GM18508 (cell line): ENCODE measurements around the gene ICAM4.

Experiments used
- ATAC-seq: cut with Tn5 transposase; IDR thresholded peaks from one replicate; pipeline ENCODE4 v1.9.1; 2021; ENCODE audit warnings: moderate number of reproducible peaks; ENCODE audit not compliant: insufficient read depth, unreplicated experiment

Gene ICAM4

DNA sequence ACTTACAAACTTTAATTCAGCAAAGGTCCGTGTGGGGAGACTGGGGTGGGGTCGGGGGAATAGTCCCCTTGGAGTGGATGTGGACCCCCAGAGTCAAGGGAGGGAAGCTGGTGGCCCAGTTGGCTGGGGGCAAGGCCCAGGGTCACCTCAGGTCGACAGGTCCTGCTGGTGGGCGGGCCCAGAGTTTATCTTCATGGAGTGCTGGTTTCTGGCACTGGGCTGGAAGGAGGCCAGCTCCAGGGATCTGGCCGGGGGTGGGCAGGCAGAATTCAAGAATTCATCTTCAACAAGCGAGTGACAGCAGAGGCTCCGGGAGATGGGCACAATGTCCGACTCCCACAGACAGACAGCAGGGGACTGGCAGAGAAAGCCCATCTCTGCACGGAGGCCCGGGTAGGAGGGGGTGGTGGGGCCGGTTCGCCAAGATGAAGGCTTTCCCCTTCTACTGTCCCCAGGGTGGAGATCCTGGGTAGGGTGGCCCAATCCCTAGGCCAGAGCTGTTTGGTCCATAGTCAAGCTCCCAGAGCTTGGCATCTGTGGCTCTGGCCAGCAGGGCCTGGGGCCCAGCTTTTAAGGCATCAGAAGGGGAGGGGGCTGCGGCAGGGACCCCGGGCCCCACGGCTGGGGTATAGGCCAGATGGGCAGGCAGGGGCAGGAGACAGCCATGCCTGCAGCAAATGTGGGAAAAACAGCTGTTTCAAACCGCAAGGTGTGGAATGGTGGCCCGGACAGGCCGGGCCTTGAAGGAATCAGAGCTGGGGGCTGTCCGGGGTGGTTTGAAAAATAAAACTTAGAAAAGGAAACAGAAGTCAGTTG lies 29.7 kb downstream of the ICAM4 start:
- no peak for ATAC-seq

DNA sequence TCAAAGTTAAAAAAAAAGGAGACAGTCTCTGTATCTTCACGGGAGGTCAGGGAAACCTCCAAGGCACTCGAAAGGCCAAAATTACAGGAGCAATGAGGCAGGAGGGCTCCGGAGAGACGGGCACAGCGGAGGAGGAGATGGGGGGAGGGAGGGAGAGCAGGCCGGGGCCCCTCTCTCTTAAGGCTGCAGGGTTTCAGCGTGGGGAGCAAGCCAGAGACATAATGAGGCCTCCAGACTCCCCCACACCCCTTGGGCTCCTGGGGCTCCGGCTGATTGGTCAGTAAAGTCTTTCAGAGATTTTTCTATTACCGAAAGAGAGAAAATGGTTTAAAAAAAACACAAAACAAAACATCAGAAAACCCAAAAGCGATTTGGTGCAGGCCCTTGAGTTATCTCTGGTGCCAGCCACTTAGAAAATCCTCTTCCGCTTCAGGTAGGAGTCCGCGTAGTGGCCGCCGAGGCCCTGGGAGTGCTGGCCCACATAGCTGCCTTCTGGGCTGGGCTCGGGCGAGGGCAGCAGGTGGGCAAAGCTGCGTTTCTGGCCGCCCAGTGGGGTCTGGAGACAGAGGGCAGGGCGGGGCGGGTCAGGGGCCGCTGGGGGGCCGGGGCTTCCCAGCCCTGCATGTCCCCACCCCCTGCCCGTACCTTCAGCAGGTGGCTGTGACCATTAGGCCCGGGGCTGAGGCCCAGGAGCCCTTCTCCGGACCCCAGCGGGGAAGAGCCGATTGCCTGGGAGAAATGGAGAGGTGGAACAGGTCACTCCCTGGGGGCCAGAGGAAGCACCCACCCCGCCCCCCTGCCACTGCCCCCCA lies 30.5 kb downstream of the ICAM4 start:
- ATAC-seq: no peak

DNA sequence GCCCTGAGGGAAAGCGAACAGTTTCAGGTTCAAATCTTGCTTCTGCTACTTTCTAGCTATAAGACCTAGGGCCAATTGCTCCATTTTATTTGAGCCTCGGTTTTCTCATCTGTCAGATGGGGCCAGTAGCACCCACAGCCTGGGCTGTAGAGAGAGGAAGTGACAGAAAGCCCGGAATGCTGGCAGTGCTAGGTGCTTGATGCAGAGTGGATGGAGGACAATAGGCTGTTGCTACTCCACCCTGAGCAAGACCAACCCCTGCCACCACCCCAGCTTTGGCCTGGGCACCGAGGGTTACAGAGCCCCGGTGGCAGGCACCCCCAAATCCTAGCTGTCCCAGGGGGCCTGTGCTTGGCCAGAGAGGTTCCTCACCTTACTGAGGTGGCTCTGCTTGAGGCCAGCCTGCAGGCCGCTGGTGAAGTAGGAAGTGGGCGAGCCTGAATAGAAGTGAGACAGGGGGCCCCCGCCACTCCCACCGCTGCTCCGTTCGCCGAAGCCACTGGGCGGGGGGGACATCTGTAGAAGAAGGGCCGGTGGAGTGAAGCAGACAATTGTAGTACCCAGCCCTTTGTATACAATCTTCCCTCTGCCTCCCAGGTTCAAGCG lies 31.2 kb downstream of the ICAM4 start:
- ATAC-seq: no peak

DNA sequence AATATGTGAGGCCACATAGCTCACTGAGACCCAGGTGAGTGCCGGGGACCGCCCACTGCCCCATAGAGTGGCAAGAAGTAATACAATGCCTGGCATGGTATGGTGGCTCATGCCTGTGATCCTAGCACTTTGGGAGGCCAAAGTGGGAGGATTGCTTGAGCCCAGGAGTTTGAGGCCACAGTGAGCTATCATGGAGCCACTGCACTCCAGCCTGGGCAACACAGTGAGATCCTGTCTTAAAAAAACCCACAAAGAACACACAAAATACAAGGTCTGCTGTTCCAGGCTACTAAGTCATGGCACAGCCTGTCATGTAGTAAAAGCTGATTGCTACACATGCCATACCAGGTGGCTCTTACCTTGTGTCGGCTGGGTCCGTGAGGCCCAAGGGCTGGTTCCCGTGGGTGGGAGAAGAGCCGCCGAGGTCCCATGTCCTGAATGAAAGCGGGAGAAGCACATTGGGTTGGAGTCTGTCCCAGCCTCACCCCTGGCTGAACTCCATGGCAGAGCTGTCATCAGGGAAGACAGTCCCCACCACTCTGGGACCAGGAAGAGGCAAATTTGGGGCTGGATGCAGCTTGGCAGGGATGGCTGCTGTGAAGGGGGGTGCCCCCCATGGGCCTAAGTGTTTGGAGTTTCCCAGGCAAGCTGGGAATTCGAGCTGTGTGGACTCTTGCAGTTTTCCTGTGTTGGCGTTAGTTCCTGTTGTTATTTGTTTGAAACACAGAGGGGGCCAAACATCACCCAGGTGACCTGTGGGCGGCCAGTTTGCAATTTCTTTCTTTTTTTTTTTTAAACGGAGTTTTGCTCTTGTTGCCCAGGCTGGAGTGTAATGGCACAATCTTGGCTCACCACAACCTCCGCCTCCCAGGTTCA lies 32.3 kb downstream of the ICAM4 start:
- ATAC-seq: no peak

DNA sequence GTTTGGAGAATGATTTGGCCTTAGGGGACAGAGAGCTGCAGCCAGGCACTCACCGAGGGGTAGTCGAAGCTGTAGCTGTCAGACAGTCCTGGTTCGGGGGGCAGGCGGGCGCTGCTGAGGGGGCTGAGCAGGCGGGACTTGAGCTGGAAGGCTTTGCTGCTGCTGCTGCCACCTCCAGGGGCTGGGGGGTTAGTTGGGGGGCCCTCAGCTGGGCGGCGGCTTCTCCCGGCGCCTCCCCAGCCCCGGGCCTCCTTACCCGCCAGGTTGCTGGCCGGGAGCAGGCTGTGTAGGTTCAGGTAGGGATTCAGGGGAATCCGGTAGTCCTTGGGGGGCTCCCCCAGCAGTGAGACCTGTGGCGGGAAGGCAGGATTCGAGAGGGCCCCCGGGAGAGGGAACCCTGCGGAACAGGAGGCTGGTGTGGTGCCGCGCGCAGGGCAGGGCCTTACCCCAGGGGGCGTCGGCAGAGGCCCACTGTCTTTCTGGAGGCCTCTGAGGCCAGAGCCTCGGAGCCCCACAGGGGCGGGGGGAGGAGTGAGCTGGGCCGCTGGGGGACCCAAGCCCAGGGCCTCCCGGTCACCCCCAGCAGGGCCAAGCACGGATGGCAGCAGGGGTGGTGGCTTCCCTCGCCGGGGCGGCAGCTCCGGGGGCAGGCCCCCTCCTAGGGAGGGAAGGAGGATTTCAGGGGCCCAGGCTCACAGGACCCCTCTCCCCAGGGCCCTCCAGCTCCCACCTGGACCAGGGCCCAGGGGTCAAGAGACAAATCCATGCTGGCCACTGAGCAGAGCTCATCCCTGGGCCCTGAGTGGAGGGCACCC lies 34.1 kb downstream of the ICAM4 start:
- no peak for ATAC-seq

DNA sequence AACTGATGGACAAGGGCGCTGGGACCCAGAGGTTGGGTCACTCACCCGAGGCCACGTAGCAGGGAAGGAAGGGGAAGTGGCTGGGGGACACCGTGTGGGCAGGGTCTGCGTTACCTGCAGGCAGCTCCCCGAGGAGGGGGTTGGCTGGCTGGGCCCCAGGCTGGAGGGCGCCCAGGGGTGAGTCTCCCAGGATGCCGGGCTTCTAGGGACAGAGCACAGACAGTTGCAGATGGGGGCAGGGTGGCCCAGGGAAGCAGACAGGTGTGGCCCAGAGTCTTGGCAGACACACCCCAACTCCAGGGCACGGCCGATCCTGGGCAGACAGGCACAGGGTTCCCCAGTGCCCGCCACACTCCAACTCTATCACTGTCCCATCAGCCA lies 34.7 kb downstream of the ICAM4 start:
- ATAC-seq: no peak

DNA sequence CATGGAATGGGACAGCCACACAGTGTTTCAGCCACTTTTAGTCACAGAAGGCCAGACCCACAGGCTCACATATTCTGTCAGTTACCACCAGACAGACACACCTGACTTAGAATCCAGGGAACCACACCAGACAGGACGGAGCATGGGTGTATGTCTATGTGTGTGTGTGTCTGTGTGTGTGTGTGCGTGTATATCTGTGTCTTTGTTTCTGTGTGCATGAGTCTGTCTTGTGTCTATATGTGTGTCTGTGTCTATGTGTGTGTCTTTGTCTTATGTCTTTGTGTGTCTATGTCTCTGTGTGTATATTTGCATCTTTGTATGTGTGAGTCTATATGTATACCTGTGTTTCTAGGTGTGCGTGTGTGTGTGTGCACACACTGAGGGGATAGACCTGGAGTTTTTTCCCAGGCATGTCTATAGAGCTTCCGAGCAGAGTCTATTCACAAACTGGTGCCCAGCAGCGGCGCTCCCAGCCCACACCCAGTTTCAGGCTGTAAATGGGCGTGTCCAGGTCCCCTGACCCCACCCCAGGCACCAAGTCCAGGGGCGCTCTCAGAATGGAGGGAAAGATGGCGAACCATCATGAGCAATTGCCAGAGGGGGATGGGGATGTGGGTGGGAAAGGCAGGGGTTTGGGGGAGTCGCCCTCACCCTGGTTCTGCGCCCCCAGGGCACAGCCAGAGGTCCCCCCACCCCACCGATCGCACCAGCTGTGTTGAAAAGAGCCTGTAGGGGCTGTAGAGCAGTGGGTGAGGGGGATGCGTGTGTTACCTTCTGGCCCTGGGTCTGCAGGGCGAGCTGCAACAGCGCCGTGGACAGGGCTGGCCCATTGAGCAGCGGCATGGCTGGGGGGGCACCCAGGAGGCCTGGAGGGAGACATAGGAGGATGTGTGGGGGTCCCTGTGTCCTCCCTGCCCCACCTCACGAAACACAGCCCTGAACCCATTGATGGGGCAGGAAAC lies 35.4 kb downstream of the ICAM4 start:
- ATAC-seq: no peak

DNA sequence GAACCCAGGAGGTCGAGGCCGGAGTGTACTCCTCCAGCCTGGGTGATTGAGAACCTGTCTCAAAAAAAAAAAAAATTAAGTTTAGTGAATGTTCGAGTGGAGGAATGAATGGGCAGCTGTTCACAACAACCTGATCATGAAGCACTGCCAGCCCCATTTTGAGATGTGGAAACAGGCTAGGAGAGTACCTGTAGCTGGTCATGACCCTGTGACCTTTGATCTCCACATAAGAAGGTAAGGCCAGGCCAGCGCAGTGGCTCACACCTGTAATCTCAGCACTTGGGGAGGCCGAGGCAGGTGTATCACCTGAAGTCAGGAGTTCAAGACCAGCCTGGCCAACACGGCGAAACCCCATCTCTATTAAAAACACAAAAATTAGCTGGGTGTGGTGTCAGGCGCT lies 39.0 kb downstream of the ICAM4 start:
- no peak for ATAC-seq

DNA sequence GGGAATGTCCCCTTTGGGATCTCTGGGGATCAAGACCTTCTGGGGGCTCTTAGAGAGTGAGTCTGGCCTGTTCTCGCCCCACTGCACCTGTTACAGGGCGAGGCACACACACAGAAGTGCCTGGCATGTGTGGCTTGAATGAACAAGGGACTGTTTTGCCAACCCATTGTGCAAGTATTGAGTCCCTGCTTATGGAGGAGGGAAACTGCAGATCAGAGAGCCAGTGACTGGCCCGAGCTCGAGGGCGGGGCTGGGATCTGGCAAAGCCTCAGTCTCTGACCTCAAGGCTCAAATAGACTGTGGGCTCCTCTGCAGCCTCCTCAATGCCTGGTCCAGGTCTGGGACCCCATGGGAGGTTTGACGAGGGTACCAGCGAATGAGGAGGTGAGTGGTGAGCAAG lies 41.0 kb downstream of the ICAM4 start:
- ATAC-seq: no peak

DNA sequence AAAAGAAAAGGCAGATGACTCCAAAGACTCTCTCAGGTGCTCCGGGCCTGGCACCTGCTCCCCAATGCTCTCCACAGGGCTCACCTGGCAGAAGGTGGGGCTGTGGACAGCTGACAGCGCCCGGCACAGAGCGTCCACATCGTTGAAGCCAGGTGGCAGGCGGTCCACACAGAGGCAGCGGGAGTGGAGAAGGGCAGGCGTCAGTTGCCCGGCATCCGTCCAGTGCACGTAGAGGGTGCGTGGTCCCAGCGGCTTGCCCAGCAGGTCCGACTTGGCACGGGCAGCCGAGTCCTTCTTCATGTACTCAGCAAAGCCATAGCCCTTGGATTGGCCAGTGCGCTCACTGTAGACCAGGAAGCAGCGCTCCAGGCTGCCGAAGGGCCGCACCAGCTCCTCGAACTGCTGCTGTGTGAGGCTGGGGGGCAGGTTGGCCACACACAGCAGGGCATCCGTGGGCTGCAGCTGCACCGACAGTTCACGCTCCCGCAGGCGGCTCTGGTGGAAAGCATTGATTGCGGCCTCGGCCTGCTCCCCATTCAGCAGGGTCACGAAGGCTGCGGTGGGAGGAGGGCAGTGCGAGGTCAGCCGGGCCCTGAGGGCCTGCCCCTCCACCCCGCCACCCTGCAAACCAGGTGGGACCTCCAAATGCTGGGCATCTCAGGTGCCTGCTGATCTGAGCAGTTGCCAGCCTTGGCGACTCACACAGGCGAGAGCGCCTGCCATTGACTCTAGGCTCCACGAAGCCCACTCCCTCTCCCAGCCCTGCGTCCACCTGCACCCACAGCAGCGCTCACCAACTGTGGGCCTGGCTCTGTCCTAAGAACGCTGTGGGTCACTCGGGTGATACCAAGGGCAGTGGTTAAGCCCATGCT lies 42.0 kb downstream of the ICAM4 start:
- no peak for ATAC-seq

DNA sequence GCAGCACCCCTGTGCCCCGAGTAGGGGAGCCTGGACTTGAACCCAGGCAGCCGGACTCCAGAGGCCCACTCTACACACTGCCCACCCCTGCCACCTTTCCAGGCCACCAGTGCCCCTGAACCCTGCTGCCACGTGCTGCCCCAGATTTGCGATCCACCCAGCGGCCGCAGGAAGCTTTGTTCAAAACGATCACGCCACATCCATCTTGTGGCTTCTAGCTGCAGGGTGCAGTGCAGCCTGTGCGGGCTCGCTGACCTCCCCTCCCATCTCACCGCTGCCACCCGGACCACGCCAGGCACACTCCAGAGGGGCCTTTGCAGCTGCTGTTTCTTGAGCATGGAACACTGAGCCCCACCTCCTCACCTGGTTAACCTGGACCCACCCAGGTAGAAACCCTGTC lies 42.8 kb downstream of the ICAM4 start:
- ATAC-seq: no peak

DNA sequence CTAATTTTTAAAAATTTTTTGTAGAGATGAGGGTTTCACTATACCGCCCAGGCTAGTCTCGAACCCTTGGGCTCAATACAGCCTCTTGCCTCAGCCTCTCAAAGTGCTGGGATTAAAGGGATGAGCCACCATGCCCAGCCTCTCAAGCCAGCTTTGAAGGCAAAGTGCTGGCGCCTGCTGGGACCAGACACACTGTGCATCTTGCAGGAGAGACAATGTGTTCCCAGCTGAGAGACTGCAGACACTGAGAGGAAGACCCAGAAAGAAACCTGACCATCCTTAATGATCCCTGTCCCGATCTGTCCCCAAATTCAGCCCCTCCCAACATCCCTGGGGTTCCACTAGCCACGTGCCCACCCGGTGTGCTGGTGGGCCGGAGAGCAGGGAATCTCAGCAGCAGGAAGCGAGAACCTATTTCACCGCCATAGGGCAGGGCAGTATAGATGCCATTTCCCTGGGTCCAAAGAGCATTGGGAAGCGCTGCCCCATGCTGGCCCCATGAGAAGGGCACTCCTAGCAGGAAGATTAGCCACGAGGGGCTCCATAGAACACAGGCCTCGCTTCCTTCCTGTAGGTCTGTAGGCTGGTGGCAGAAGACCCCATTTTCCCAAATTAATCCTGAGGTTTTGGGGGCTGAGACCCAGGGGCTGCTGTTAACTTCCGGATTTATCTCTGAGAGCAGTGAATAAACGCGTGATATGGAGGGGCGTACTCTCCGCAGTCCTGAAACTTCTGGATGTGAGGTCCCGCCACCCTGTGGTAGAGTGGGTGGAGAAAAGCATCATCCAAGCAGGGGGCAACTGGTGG lies 45.6 kb downstream of the ICAM4 start:
- no peak for ATAC-seq

DNA sequence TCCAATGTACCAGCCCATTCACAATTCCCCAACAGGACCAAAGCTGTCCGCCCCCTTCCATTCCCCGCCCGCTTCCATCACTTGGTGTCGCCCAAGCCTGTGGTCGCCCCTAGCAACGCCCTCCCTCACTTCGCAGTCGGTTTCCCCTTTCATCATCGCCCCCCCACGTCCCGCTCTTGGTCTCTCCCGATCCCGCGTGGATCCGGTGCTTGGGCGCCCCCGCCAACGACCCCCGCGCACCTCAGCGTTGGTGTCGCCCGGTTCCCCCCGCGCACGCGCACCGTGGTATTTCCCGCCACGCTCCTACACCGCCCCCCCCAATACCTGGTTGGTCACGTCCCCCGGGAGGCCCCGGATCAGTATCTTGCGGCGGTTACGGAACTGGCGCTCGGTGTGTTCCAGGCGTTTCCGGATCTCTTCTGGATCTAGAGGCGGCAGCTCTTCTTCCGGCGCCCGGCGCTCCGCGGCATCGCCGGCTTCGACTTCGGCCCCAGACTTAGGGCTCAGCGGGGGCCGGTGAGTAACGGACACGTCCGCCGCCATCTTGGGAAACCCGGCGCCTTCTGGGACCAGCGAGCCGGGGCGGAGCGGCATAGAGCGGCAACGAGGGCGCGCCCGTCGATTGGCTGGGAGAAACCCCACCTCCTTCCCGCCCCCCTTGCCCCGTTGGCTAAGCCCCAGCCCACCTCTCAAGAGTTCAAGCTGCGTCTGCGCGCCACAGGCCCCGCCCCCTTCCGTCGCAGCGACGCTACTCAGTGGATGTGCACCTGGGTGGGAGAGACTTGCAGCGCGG lies 46.4 kb downstream of the ICAM4 start, which contains the start of gene RAVER1:
Gene RAVER1, minus strand, starts transcription at position 565 of the 793 bp plus-strand sequence. Its CDS starts 22 bp downstream, at position 543.
- peak; percentile 55 for ATAC-seq

DNA sequence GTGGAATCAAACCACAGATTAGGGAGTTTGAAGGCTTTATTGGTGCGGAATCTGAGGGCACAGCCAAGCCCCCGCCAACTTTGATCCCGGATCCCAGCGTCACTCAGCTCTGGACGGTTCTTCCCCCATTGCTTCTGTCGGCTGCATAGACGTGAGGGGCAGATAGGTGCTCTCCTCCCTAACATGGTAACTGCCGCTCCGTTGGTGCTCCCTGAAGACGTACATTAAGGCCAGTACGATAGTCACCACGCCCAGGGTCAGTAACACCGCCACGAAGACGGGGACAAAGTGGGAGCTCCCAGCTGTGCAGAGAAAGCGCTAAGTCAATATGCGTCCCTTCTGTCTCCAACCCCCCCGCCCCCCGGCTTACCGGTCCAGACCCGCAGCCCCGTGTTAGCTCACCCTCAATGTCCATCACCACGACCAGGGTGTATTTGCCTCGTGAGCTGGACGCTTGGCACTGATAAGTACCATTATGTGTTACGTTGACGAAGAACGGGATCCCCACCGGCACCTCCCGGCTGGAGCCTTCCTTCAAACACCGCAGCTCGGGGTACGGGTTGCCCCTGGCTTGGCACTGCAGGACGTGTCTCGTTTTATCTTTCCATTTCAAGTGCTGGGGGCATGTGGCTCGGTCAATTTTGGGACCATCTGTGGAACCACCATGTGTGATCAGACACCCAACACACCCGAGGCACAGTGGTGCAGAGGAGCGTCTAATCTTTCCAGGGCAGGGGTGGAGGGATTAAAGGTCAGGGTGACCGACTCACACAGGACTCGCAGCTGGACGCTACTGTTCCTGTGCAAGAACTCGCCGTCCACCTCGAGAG lies 47.2 kb downstream of the ICAM4 start:
- no peak for ATAC-seq
